IMR-90 (cell line): ENCODE data around the gene NAA11. TPM values are rescaled to one million over a fixed set of nuclear protein-coding genes. Genes with fewer than 3 reads are reported as not detected.

Experiments used
- ATAC-seq: fragments of 200-7000 bp; cut with Tn5 transposase; 2 replicates; pipeline ENCODE4 v1.9.1; 2020; ENCODE audit warnings: low read depth, mild to moderate bottlenecking, moderate library complexity
- BruUV-seq: library from RNA; stranded (reverse); fragments of 400-500 nt; replicated peaks from 2 replicates; lab custom pipeline; 2021; lab: Mats Ljungman, UMichigan
- CTCF ChIA-PET: fragments of 300-600 bp; formaldehyde crosslinking; extraction: SDS; loops from one replicate; lab custom pipeline; 2021; ENCODE audit warnings: antibody characterized with exemption; lab: Yijun Ruan, JAX
- POLR2A ChIA-PET: fragments of 300-600 bp; sonication (Branson Sonifier 250); formaldehyde crosslinking; loops from one replicate; lab custom pipeline; 2022; ENCODE audit warnings: antibody characterized with exemption; ENCODE audit not compliant: unreplicated experiment; lab: Charles Lee
- DNase-seq: peaks from one replicate; pipeline ENCODE4 v3.0.0; 2013
- H2AFZ ChIP-seq: replicated peaks from 2 replicates; pipeline ENCODE3; 2013; ENCODE audit warnings: low read length, mild to moderate bottlenecking; ENCODE audit not compliant: poor library complexity
- H2AK5ac ChIP-seq: 2 replicates; pipeline ENCODE4 v1.6.1; 2013; ENCODE audit warnings: low read depth, low read length, inconsistent platforms
- H2AK9ac ChIP-seq: replicated peaks from 2 replicates; pipeline ENCODE3; 2013; ENCODE audit warnings: mild to moderate bottlenecking, low read depth, low read length, moderate library complexity; ENCODE audit not compliant: poor library complexity
- H2BK120ac ChIP-seq: 2 replicates; pipeline ENCODE4 v1.6.1; 2013; ENCODE audit warnings: low read depth, low read length, inconsistent platforms
- H2BK15ac ChIP-seq: 3 replicates; pipeline ENCODE4 v1.6.1; 2013; ENCODE audit warnings: low read depth, low read length, inconsistent platforms
- H2BK20ac ChIP-seq: 2 replicates; pipeline ENCODE4 v1.6.1; 2013; ENCODE audit warnings: low read depth, mild to moderate bottlenecking, inconsistent platforms, low read length, moderate library complexity
- H2BK5ac ChIP-seq: 2 replicates; pipeline ENCODE4 v1.6.1; 2013; ENCODE audit warnings: mild to moderate bottlenecking, low read depth, low read length, inconsistent platforms; ENCODE audit not compliant: poor library complexity, severe bottlenecking
- H3K14ac ChIP-seq: replicated peaks from 2 replicates; pipeline ENCODE4 v1.6.1; 2013; ENCODE audit warnings: low read depth, low read length, inconsistent platforms
- H3K18ac ChIP-seq: 2 replicates; pipeline ENCODE4 v1.6.1; 2013; ENCODE audit warnings: low read depth, low read length, control low read depth
- H3K23ac ChIP-seq: 2 replicates; pipeline ENCODE4 v1.6.1; 2013; ENCODE audit warnings: low read depth, low read length, inconsistent platforms
- H3K27ac ChIP-seq: 2 replicates; pipeline ENCODE4 v1.5.1; 2013; ENCODE audit warnings: mild to moderate bottlenecking, control low read depth, low read length; ENCODE audit not compliant: insufficient read depth
- H3K27me3 ChIP-seq: 2 replicates; pipeline ENCODE4 v1.6.1; 2013; ENCODE audit warnings: low read length; ENCODE audit not compliant: control insufficient read depth, insufficient read depth
- H3K36me3 ChIP-seq: 2 replicates; pipeline ENCODE4 v1.6.1; 2013; ENCODE audit warnings: low read length, mixed read lengths; ENCODE audit not compliant: control insufficient read depth, insufficient read depth
- H3K4ac ChIP-seq: 2 replicates; pipeline ENCODE4 v1.6.1; 2013; ENCODE audit warnings: low read depth, low read length, inconsistent platforms
- H3K4me1 ChIP-seq: 2 replicates; pipeline ENCODE4 v1.6.1; 2013; ENCODE audit warnings: low read length, mixed read lengths; ENCODE audit not compliant: control insufficient read depth, insufficient read depth
- H3K4me2 ChIP-seq: 2 replicates; pipeline ENCODE4 v1.6.1; 2013; ENCODE audit warnings: low read depth, mild to moderate bottlenecking, control low read depth, low read length, moderate library complexity
- H3K4me3 ChIP-seq: 2 replicates; pipeline ENCODE4 v1.5.1; 2013; ENCODE audit warnings: low read depth, mild to moderate bottlenecking, control low read depth, low read length, moderate library complexity; ENCODE audit not compliant: insufficient read depth
- H3K56ac ChIP-seq: 2 replicates; pipeline ENCODE4 v1.6.1; 2013; ENCODE audit warnings: low read length, inconsistent platforms; ENCODE audit not compliant: insufficient read depth; ENCODE audit errors: extremely low read depth
- H3K79me1 ChIP-seq, 2 experiments: 2 replicates each; pipeline ENCODE4 v1.6.1; 2013; ENCODE audit warnings: low read length in 2 of 2, inconsistent platforms in 1 of 2, low read depth in 1 of 2
- H3K9ac ChIP-seq: 2 replicates; pipeline ENCODE4 v1.6.1; 2013; ENCODE audit warnings: low read depth, low read length, control low read depth
- H3K9me1 ChIP-seq: 2 replicates; pipeline ENCODE4 v1.6.1; 2013; ENCODE audit warnings: low read length, inconsistent platforms; ENCODE audit not compliant: insufficient read depth
- H3K9me3 ChIP-seq: 2 replicates; pipeline ENCODE4 v1.6.1; 2013; ENCODE audit warnings: low read length; ENCODE audit not compliant: control insufficient read depth, insufficient read depth
- H4K20me1 ChIP-seq: 2 replicates; pipeline ENCODE4 v1.6.1; 2013; ENCODE audit warnings: low read length, inconsistent platforms; ENCODE audit not compliant: insufficient read depth
- H4K5ac ChIP-seq: 2 replicates; pipeline ENCODE4 v1.6.1; 2013; ENCODE audit warnings: mild to moderate bottlenecking, low read depth, low read length, control low read depth
- H4K8ac ChIP-seq, 2 experiments: 2 replicates each; pipeline ENCODE4 v1.6.1; 2013; ENCODE audit warnings: low read depth in 2 of 2, low read length in 2 of 2, control low read depth in 1 of 2, inconsistent platforms in 1 of 2
- H4K91ac ChIP-seq: 2 replicates; pipeline ENCODE4 v1.6.1; 2013; ENCODE audit warnings: low read depth, low read length, inconsistent platforms; ENCODE audit not compliant: insufficient read depth
- BHLHE40 ChIP-seq: fragments of 150-350 bp; IDR thresholded peaks from 2 replicates; pipeline ENCODE4 v1.6.1; 2016; ENCODE audit warnings: mild to moderate bottlenecking, low read depth, low read length
- CHD1 ChIP-seq: IDR thresholded peaks from 2 replicates; pipeline ENCODE4 v1.6.1; 2012; ENCODE audit warnings: low read depth, low read length, improper control_type of control experiment
- MAFK ChIP-seq: IDR thresholded peaks from 2 replicates; pipeline ENCODE4 v1.6.1; 2012; ENCODE audit warnings: low read depth, low read length, improper control_type of control experiment
- RCOR1 ChIP-seq: IDR thresholded peaks from 2 replicates; pipeline ENCODE4 v1.6.1; 2012; ENCODE audit warnings: mild to moderate bottlenecking, low read length, improper control_type of control experiment; ENCODE audit not compliant: insufficient replicate concordance
- WGBS, 2 experiments: methylation state at CpG; one replicate each; pipeline versions ENCODE4 v1.1.5 to v1.1.7; 2013; ENCODE audit warnings: missing lambda C conversion rate in 2 of 2; ENCODE audit not compliant: insufficient read length in 1 of 2; ENCODE audit errors: extremely low coverage in 2 of 2; 5-methylcytosine and 5-hydroxymethylcytosine counted together
- dilution Hi-C: fragments of 300-500 bp; cut with HindIII; formaldehyde crosslinking; loops from one replicate; pipeline ENCODE4 v1.14.3; 2018; ENCODE audit warnings: low sequenced_read_pairs; ENCODE audit not compliant: unreplicated experiment
- in situ Hi-C: fragments of 300-500 bp; cut with MboI; formaldehyde crosslinking; loops from 3 replicates; pipeline ENCODE4 v1.14.3; 2019; ENCODE audit warnings: low sequenced_read_pairs, inconsistent platforms, mixed read lengths
- intact Hi-C: fragments of 100-400 bp; cut with micrococcal nuclease; formaldehyde crosslinking; loops from 2 replicates; pipeline ENCODE4 v1.10.0; 2022
- polyA plus RNA-seq, 3 experiments: library from polyadenylated mRNA; depleted of rRNA; stranded (reverse); fragments of >200 nt; gene quantifications; 2 replicates each; pipeline ENCODE4 v1.2.3, GENCODE V29; 2012; ENCODE audit warnings: low replicate concordance in 1 of 3
- total RNA-seq: library from RNA; depleted of rRNA; stranded (reverse); fragments of >200 nt; gene quantifications from 2 replicates; pipeline ENCODE4 v1.2.3, GENCODE V29; 2012
- TF ChIP-seq, protein P1 (sequence below): conservative IDR thresholded peaks from 2 replicates; pipeline ENCODE4 v1.5.1; 2012; ENCODE audit warnings: mild to moderate bottlenecking, low read depth, low read length, improper control_type of control experiment

NAA11 gene
- total and polyA plus RNA-seq, 2 of the 4 experiments (the other 2 are of a cell fraction) = not detected

DNA sequence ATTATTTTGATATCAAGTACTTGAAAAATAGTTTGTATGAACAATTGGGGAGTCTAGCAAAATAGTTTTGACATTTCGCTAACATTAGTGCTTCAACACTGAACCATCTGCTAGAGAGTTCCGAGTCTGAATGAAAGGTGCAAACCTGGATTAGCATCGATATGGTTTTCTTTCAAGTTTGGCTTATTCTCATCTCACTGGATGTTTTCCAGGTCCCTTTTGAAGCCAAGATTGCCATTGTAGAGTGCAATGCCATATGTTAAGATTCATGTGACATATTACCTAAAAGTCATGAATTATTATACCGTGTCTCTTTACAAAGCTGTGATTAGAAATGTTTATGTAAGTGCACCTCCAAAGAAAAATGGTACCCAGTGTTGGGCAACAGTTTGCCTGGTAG lies 36.8 kb upstream of the NAA11 start:
- Histone ChIP-seq H3K14ac (no peak overlapping the region), H2BK120ac (no peak overlapping the region), H2BK20ac (no peak overlapping the region), H3K4ac (no peak overlapping the region), H2AK9ac (no peak overlapping the region), H3K36me3 (no peaks in the 10 kb centered on the region), H3K27ac (no peak overlapping the region), H3K4me3 (no peak overlapping the region), H3K9ac (no peak overlapping the region), H3K9me1 (no peaks in the 10 kb centered on the region), H4K8ac (no peak overlapping the region), H3K4me2 (no peak overlapping the region), H4K91ac (no peak overlapping the region), H3K18ac (no peak overlapping the region), H4K5ac (no peak overlapping the region), H4K20me1 (no peaks in the 10 kb centered on the region), H2AFZ (no peak overlapping the region), H3K56ac (no peak overlapping the region), H3K27me3 (no peaks in the 10 kb centered on the region), H2BK15ac (no peak overlapping the region), H3K23ac (no peak overlapping the region), H2AK5ac (no peak overlapping the region), H3K79me1 (no peaks in the 10 kb centered on the region), H2BK5ac (no peak overlapping the region), H3K9me3 (no peaks in the 10 kb centered on the region), H3K4me1 (no peaks in the 10 kb centered on the region)
- DNase-seq (no peak), ATAC-seq (no peak)
- in situ Hi-C loops = no loop called here
- TF ChIP-seq MAFK (no peak), RCOR1 (no peak), BHLHE40 (no peak), CHD1 (no peak)
- TF ChIP-seq, protein P1, sequence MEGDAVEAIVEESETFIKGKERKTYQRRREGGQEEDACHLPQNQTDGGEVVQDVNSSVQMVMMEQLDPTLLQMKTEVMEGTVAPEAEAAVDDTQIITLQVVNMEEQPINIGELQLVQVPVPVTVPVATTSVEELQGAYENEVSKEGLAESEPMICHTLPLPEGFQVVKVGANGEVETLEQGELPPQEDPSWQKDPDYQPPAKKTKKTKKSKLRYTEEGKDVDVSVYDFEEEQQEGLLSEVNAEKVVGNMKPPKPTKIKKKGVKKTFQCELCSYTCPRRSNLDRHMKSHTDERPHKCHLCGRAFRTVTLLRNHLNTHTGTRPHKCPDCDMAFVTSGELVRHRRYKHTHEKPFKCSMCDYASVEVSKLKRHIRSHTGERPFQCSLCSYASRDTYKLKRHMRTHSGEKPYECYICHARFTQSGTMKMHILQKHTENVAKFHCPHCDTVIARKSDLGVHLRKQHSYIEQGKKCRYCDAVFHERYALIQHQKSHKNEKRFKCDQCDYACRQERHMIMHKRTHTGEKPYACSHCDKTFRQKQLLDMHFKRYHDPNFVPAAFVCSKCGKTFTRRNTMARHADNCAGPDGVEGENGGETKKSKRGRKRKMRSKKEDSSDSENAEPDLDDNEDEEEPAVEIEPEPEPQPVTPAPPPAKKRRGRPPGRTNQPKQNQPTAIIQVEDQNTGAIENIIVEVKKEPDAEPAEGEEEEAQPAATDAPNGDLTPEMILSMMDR = no peak
- dilution Hi-C loops = no loop called here
- intact Hi-C loops = no loop called here
- CTCF ChIA-PET = no interaction called here
- no CpG with 5 or more reads among the region's 4 CpGs for WGBS, 2 experiments
- BruUV-seq = no TSS peak
- POLR2A ChIA-PET = no interaction called here
